HepG2 (cell line): ENCODE results near the gene RAD21L1. TPM values are rescaled to one million over a fixed set of nuclear protein-coding genes. Genes with fewer than 3 reads are reported as not detected.
A peak's percentile ranks its signal among the peaks of the same experiment; 100 is the strongest.

Experiments used
- GATA4 ChIP-seq: sonication (generic); IDR thresholded peaks from 2 replicates; pipeline ENCODE4 v1.6.1; 2016; ENCODE audit warnings: antibody characterized with exemption, low read depth, borderline replicate concordance
- HMGXB4 ChIP-seq, 2 experiments: sonication (generic) in 1 of 2; formaldehyde crosslinking in 1 of 2; IDR thresholded peaks; 2 replicates each; pipeline versions ENCODE4 v1.4.0 to v1.6.1; 2018 to 2020; ENCODE audit warnings: missing genetic modification reagents in 2 of 2, borderline replicate concordance in 1 of 2, low read depth in 1 of 2, mild to moderate bottlenecking in 1 of 2, missing biosample characterization in 1 of 2
- MAFF ChIP-seq: IDR thresholded peaks from 2 replicates; pipeline ENCODE4 v1.6.1; 2011; ENCODE audit warnings: low read depth, low read length, improper control_type of control experiment
- SOX13 ChIP-seq, 3 experiments: fragments of 450-650 bp in 1 of 3; sonication (generic) in 1 of 3; formaldehyde crosslinking in 1 of 3; IDR thresholded peaks in 2 of 3; conservative IDR thresholded peaks in 1 of 3; 2 replicates each; pipeline versions ENCODE4 v1.5.0 to v1.6.1; 2016 to 2020; ENCODE audit warnings: antibody characterized with exemption in 1 of 3, mild to moderate bottlenecking in 1 of 3, missing compliant biosample characterization in 1 of 3, missing genetic modification reagents in 1 of 3, moderate library complexity in 1 of 3
- SOX6 ChIP-seq, 2 experiments: fragments of 450-650 bp in 1 of 2; sonication (generic) in 1 of 2; formaldehyde crosslinking in 1 of 2; IDR thresholded peaks; 2 replicates each; pipeline versions ENCODE4 v1.4.0 to v1.6.1; 2017 to 2020; ENCODE audit warnings: antibody characterized with exemption in 1 of 2, mild to moderate bottlenecking in 1 of 2, missing genetic modification reagents in 1 of 2
- TGIF2 ChIP-seq: IDR thresholded peaks from 2 replicates; pipeline ENCODE4 v1.6.1; 2016; ENCODE audit warnings: control low read depth, missing compliant biosample characterization
- ZBTB43 ChIP-seq: sonication (generic); formaldehyde crosslinking; conservative IDR thresholded peaks from 2 replicates; pipeline ENCODE4 v1.4.0; 2020; ENCODE audit warnings: missing genetic modification reagents
- ZMYM4 ChIP-seq: sonication (generic); formaldehyde crosslinking; IDR thresholded peaks from 2 replicates; pipeline ENCODE4 v1.8.1; 2023; ENCODE audit warnings: mild to moderate bottlenecking, missing genetic modification reagents
- ZNF142 ChIP-seq: sonication (generic); formaldehyde crosslinking; IDR thresholded peaks from 2 replicates; pipeline ENCODE4 v1.4.0; 2020; ENCODE audit warnings: missing genetic modification reagents
- ZNF446 ChIP-seq: sonication (generic); formaldehyde crosslinking; IDR thresholded peaks from 2 replicates; pipeline ENCODE4 v1.5.0; 2020; ENCODE audit warnings: mild to moderate bottlenecking, missing genetic modification reagents
- ZNF607 ChIP-seq: sonication (generic); formaldehyde crosslinking; IDR thresholded peaks from 2 replicates; pipeline ENCODE4 v1.5.1; 2020; ENCODE audit warnings: missing genetic modification reagents, mild to moderate bottlenecking, borderline replicate concordance
- ZSCAN31 ChIP-seq: sonication (generic); formaldehyde crosslinking; IDR thresholded peaks from 2 replicates; pipeline ENCODE4 v1.5.0; 2020; ENCODE audit warnings: low read depth, mild to moderate bottlenecking, missing genetic modification reagents
- polyA plus RNA-seq, 8 experiments: library from polyadenylated mRNA; depleted of rRNA in 3 of 8; stranded (reverse) in 7 of 8; unstranded in 1 of 8; fragments of >200 nt; fragmentation: Illumina TruSeq in 4 of 8; extraction: Trizol in 4 of 8; gene quantifications; 2 replicates each; pipeline versions ENCODE4 v1.2.1 to v1.2.3, GENCODE V29; 2011 to 2016; ENCODE audit warnings: low read depth in 4 of 8, missing spikeins in 1 of 8, mixed read lengths in 1 of 8; ENCODE audit not compliant: insufficient read depth in 1 of 8
- total RNA-seq, 5 experiments: library from RNA; depleted of rRNA; stranded (reverse); fragments of >200 nt; fragmentation: Illumina TruSeq; extraction: Trizol; gene quantifications; 2 replicates each; pipeline ENCODE4 v1.2.3, GENCODE V29; 2016; ENCODE audit warnings: low read depth in 1 of 5

Gene RAD21L1
- total and polyA plus RNA-seq, 2 of the 13 experiments (the other 11 are each of a cell fraction or from before 2014, with no cell fraction given): not detected

GRCh38 chr20:1184260-1184637, 41.6 kb upstream of the RAD21L1 start (continued):
- TF ChIP-seq GATA4 (no peak), ZNF446 (CRISPR knock-in tag) (no peak), HMGXB4 (CRISPR knock-in tag; IDR thresholded peaks at IDR 0.05; ENCODE audit: borderline replicate concordance in 1 of 2, low read depth in 1 of 2) (no peak), ZSCAN31 (0 out of 2 replicates have a peak, but pooled peaks have one; percentile 8), ZNF142 (CRISPR knock-in tag) (no peak), ZNF607 (CRISPR knock-in tag) (no peak), ZBTB43 (no peak), MAFF (no peak), ZMYM4 (no peak), TGIF2 (CRISPR knock-in tag) (no peak), SOX13 (IDR thresholded peaks at IDR 0.05) (no peak), SOX13 (CRISPR knock-in tag; conservative IDR thresholded peaks at IDR 0.05 in 1 of 2, IDR thresholded peaks at IDR 0.05 in 1 of 2) (no peak), SOX6 (IDR thresholded peaks at IDR 0.05) (no peak), SOX6 (CRISPR knock-in tag; IDR thresholded peaks at IDR 0.05) (peak; percentile 24; the same call in 1 of the 2 replicates)
